HG02763 (cell line): ENCODE measurements around the gene AWAT1.
"Not testable (repeated sequence)": the region's sequence is repeated elsewhere in the genome, so short reads cannot be mapped to it uniquely, and the experiment has no call there.

ENCODE experiments used
- ATAC-seq: cut with Tn5 transposase; IDR thresholded peaks from one replicate; pipeline ENCODE4 v1.9.1; 2021; ENCODE audit warnings: mild to moderate bottlenecking, moderate library complexity; ENCODE audit not compliant: unreplicated experiment

The AWAT1 gene

GRCh38 chrX:70234355-70234754, at the start of gene AWAT1:
TSS of gene AWAT1 (plus strand) at chrX:70234655. CDS start at chrX:70234696, 41 bp downstream.
- no peak for ATAC-seq

- no peak for ATAC-seq
These were observed 44.2 kb upstream of the AWAT1 start for GRCh38 chrX:70190225-70190624.

DNA sequence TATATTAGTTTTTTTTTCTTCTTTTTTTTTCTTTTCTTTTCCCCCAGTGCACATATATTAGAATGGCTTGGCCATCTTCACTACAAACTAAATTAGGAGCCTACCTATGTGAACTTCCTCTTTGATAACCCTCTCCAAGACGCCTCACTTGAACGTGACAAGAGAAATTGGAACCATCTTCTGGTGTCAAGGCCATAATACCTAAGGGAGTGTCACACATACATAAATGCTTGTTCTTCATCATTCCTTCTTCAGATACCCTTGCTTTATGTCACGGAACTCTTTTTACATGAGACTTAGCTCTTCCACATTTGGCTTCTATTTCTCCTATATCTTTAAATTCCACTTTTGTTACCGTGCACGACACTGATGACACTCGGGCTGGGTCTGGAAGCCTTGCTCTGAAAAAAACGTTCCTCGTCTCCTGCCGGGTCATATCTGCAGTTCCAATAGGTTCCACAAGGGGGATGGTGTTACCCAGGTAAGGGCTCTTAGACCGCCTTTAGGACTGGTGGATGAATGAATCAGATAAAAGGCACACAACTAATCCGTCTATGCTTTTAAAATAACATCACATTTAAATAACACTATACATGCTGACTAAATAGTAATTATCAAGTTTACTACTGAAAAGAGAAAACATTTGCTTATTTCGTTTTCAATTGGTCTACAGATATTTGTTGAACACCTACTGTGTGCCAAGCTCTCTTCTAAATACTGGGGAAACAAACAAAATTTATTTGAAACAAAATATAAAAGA, 37.3 kb upstream of the AWAT1 start:
- ATAC-seq, result peak; percentile 75

- ATAC-seq, result no peak
These were observed 32.7 kb upstream of the AWAT1 start for GRCh38 chrX:70201732-70202131.

- ATAC-seq, result no peak
These were observed 26.0 kb upstream of the AWAT1 start for GRCh38 chrX:70208479-70208878.

DNA sequence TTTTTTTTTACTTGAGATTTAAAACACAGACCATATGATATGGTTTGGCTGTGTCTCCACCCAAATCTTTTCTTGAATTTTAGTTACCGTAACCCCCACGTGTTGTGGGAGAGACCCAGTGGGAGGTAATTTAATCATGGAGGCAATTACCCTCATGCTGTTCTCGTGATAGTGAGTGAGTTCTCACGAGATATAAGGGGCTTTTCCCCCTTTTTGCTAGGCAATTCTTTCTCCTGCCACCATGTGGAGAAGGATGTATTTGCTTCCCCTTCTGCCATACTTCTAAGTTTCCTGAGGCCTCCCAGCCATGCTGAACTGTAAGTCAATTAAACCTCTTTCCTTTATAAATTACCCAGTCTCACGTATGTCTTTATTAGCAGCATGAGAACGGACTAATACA, 24.9 kb upstream of the AWAT1 start:
- not testable (repeated sequence) for ATAC-seq

- no peak for ATAC-seq
These were observed 14.3 kb upstream of the AWAT1 start for GRCh38 chrX:70219938-70220764.

DNA sequence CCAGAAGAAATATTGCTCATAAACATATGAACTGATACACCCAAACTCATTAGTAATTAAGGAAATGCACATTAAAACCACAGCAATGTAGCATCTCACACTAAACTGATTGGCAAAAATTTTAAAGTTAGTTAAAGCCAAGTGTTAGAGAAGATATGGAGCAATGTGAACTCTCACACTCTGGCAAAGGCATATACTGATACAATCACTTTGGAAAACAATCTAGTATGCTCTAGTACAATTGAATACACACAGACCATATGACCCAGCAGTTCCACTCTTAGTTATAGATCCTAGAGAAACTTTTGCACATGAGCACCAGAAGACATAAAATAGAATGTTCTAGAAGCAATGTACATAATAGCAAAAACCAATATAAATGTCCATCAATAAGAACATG, 8.4 kb upstream of the AWAT1 start:
- no peak for ATAC-seq

DNA sequence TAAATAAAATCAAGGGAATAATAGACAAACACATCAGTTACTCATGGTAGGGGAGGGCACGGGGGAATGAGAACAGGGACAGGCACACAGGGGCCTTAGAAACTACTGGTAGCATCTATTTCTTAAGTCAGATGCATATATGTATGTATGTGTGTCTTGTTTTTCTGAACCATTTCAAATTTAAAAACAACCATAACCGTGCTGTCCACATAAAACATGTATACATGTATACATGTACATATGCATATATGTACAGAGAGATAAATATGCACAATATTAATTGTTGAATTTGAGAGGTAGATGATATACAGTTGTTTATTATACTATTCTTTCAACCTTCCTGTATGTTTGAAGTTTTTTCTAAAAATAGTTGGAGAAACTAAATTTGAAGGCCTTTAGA, 7.8 kb upstream of the AWAT1 start:
- no peak for ATAC-seq

- ATAC-seq, result no peak
These were observed 2.8 kb upstream of the AWAT1 start for GRCh38 chrX:70231666-70232065.

DNA sequence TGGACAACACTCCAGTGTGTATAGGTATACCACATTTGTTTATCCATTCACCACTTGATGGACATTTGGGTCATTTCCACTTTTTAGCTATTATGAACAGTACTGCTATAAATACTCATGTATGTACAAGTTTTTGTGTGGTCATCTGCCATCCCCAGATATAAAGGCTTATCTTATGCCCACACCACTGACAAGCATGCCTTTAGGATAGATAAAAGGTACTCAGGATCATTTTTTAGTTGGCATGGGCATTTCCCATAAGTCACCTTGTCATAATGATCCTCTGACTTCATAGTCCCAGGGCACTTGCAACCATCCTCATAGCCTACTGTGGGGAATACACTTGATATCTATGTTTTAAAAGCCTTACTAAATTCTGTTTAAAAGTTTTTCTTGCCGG, 6.3 kb downstream of the AWAT1 start:
- no peak for ATAC-seq

DNA sequence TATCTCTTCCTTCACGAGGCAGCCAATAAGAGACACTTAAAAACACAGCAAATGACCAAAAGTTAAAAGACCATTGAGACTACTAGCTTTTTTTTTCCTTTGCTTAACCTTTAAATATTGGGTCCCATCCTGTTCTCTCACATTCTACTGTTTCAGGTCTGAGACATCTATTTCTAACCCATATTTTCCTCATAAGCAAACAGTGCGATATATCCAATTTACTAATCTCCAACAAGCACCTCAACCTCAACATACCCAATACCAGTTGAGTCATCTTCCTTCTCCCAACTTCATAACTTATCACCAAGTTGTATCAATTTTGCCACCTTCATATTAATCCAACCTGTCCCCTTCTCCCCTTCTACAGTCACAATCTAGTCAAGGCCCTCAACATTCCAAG, 7.0 kb downstream of the AWAT1 start:
- no peak for ATAC-seq

- ATAC-seq, result not testable (repeated sequence)
These were observed 9.1 kb downstream of the AWAT1 start for GRCh38 chrX:70243601-70244000.

GRCh38 chrX:70244881-70245280, 10.4 kb downstream of the AWAT1 start:
- no peak for ATAC-seq

- ATAC-seq, result no peak
These were observed 12.8 kb downstream of the AWAT1 start for GRCh38 chrX:70247252-70247651.

DNA sequence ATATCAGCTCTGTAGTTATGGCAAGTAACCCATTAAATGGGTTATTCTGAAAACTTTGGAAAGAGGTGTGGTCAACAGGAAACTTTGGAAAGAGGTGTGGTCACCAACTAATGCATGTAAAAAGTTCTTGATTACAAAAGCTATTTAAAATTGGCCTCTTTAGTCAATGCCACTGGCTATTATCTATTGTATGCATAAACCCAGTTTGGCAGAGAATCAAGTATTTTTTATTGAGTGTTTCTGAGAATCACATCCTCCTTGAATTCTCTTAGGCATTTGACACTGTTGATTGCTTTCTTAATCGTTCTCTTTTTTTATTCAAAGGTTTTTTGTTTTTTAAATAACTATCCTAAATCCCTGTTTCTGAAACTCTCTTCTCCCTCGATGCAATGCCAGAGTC, 18.0 kb downstream of the AWAT1 start:
- ATAC-seq, result no peak

GRCh38 chrX:70253377-70254062, 19.1 kb downstream of the AWAT1 start:
- ATAC-seq, result no peak

GRCh38 chrX:70254063-70254400, 19.6 kb downstream of the AWAT1 start:
- ATAC-seq, result no peak

DNA sequence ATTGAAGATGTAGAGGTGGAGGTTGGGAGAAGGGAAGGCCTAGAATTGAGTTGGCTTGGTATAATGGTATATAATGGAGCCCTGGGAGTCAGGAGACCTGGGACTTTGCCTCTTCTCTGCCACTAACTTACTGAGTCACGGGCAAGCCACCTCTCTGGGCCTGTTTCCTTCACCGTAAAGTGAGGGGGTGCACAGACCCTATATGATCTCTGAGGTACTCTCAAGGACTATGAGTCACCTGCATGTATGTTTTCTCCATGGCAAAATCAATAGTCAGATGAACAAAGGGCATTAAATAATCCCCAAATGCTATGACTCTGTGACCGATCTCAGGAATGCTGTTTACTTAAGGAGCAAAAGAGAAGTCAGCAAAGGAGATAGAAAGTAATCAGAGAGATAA, 20.5 kb downstream of the AWAT1 start:
- no peak for ATAC-seq

GRCh38 chrX:70255452-70255851, 21.0 kb downstream of the AWAT1 start:
- ATAC-seq, result no peak

DNA sequence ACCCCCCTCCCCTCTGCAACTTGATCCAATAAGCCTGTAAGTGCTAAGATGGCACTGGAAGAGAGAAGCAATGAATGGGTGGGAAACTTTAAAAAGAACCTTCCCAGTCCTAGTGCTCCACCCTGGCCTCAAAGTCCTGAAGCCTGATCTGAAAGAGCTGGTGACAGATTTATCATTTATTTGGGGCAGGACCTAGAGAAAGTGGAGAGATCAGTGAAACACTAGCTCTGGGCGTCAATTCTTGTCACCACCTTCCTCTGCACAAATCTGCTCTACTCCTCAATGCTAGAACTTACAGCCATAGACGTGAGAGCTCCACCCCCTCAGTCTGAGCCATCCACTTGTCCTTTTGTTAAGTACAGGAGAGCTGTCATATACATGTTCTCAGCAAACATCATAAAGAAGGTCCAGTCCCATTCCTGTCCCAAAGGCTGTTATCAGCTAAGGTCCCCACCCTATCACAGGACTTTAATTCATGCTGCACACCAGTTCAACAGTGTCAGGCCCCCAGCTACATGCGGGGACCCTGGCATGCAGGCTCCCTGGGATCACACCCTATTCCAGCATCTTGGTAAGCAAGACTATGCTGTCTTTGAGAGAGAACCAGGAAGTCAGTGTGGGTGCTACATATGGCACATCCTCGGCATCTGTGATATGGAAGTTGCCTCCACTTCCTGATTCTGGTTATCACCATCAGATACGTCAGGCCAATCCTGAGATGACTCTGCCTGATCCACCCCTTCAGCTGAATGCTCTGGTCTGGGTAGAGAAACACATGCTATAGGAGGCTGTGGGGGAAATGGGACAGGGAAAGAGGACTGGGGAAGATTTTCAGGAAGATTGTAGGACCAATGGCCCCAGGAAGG, 23.2 kb downstream of the AWAT1 start:
- ATAC-seq, result no peak
